GM19468 (cell line): ENCODE measurements around the gene DPF1.

ENCODE experiments used
- ATAC-seq: cut with Tn5 transposase; IDR thresholded peaks from one replicate; pipeline ENCODE4 v1.9.1; 2021; ENCODE audit warnings: mild to moderate bottlenecking, moderate library complexity, moderate number of reproducible peaks; ENCODE audit not compliant: unreplicated experiment; ENCODE audit errors: extremely low read depth

DPF1 gene

DNA sequence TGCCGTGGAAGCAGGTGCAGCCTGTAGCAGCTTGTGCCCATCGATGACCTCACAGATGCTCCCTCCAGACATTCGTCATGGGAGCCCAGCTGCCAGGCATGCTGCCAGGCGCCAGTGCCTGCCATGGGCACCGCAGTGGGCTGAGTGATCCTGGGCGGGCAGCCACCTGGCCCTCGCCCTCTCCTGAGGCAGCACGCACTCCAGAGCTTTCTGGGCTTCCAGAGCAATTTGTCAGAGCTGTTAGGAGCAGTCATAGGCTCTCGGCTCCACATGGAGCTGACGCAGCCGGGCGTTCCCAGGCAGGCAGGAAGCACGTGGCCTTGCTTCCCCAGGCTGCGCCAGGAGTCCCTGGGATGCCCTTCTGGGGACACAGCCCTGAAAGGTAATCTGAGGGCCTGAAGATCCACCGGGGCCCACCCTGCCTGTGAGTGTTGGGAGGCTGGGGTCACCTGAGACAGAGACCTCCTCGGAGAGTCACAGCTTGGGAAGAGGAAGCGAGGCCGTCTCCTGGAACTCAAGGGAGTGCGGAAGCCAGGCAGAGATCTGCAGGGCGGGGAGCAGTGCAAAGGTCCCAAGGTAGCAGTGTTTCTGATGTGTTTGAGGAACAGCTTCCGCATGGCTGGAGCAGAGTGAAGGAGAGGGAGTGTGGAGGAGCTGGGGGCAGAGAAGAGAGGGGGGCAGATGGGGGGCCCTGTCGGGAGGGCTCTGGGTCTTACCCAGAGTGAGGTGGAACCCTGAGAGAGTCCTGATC is 50.6 kb downstream of the DPF1 start:
- ATAC-seq: no peak

DNA sequence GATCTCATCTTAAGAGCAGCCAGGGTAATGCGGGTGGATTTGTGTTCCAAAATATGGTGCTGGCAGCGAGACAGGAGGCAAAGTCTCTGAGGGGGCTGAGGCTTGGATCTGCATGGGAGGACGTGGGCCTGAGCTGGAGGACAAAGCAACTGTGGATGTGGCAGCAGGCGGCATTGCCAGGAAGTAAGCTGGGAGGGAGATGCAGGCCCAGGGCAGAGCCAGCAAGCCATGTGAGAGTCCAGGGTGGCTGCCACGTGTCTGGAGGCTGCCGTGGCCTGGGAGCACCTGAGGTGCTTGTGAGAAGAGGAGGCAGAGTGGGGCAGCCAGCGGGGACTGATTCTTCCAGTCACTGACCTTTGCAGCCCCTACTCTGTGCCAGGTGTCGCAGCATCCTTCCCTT is 52.0 kb downstream of the DPF1 start:
- ATAC-seq: no peak

DNA sequence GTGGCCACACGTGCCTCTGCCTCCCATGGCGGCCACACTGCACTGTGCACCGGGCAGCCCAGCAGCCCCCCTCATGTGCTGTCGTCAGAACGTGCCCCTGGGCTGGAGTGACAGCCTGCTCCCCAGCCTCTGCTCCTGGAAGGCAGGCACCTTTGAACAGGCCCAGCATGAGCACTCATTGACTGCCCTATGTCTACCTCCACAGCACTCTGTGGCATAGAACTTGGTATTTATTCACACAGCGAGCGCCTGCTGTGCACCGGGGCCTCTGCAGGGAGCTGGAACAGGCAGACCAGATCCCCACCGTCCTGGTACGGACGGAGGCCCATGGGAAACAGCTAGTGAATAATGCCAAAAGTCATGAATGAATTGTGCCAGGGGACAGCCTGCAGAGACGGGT is 53.7 kb downstream of the DPF1 start:
- no peak for ATAC-seq

DNA sequence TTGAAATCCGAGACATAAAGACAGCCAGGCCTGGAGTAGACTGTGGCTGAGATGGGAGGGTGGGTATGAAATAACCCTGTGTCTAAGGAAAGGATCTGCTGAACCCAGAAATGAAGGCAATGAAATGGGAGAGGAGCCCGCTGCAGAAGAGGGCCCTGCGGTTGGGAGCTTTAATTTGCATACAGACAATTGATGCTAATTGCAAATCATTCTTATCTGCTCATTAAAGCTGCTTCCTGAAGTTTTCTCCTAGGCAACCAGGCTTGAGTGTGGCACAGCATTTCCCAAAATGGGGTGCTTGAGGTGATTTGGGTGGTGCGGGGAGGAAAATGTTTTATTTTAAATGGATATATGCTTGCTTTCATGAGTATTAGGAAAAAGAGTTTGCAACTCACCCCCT is 55.4 kb downstream of the DPF1 start:
- ATAC-seq: no peak

DNA sequence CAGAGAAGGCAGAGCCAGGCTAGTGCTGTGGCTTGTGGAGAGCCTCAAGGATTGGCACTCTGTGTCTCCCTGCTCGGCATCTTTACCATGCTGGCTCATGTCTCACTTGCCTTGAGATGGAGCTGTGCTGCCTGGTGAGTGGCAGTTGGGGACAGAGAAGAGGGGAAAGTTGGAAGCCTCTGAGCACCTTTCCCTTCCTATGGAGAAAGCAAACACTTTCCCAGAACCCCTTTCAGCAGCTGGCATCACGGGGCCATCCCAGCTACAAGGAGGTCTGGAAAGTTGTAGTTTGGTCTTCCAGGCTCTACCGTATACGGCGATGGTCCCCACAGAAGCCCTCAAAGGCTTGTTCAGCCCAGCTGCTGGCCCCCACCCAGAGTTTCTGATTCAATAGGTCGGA is 58.7 kb downstream of the DPF1 start:
- ATAC-seq: no peak

DNA sequence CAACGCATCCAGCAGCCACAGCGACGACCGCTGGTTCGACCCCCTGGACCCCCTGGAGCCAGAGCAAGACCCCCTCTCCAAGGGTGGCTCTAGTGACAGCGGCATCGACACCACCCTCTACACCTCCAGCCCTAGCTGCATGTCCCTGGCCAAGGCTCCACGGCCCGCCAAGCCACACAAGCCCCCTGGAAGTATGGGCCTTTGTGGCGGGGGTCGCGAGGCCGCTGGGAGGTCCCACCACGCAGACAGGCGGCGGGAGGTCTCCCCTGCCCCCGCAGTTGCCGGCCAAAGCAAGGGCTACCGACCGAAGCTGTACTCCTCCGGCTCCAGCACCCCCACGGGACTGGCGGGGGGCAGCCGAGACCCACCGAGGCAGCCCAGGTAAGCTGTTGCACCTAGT is 59.5 kb downstream of the DPF1 start:
- no peak for ATAC-seq

DNA sequence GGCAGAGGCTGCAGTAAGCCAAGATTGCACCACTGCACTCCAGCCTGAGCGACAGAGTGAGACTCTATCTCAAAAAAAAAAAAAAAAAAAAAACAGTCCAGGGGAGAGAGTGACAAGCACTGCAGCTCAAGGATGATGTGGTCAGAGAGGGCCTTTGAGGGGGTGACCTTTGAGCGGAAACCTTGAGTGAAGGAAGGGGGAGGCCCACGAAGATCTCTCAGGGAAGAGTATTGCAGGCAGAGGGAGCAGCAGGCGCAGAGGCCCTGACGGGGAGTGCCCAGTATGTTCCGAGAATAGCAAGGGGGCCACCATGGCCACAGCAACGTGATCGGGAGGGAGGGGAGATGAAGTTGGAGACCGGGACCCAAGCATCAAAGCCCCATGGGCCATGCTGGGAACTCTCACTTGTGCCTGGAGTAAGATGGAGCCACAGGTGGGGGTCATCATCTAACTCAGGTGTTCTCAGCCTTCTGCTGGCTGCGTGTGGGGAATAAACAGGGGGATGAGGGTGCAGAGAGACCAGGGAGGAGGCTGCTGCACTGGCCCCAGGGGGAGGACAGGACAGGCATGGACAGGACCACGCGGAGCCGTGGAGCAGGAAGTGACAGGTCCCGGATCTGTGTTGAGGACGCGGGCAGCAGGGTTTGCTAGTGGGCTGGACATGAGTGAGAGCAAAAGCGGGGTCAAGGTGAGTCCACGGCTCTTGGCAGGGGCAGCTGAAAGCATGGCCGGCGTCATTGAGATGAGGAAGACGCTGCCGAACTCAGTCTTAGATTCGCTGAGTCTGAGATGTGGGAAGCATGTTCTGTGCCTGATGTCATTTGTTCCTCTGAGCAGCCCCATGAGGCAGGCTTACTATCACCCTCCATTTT is 60.4 kb downstream of the DPF1 start:
- no peak for ATAC-seq

DNA sequence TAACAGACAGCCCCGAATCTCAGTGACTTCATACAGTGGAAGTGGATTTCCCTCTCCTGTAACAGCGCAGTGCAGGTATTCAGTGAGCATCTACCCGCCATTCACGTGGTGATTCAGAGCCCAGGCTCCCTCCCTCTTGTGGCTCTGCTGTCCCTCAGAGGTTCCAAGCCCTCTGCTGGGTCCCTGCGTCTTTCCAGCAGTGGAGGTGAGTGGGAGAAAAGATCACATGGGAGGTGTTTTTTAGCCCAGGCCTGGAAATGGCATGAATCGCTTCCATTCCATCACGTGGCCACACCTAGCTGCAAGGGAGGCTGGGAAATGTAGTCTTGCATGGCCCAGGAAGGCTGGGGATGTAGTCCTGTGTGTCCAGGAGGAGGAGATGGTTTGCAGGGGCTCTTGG is 61.4 kb downstream of the DPF1 start:
- no peak for ATAC-seq

DNA sequence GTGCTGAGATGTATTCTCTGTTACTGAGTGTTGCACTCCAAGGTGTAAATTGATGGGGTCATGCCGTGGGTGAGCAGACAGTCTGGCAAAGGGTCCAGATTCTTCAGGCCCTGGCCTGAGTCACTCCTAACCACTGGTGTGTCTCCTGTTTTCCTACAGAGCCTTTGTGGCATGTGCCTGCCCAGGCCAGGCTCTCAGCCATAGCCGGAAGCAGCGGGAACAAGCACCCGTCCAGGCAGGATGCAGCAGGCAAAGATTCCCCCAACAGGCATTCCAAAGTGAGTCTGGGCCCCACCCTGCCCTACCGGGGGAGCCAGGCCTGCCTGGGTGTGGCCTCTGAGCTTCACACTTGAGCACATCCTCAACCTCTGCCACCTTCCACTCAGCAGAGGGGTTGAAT is 61.9 kb downstream of the DPF1 start:
- no peak for ATAC-seq
